Measurements from ENCODE around the gene RGS3. TPM values are rescaled to one million over a fixed set of nuclear protein-coding genes. Genes with fewer than 3 reads are reported as not detected.
"Not testable (repeated sequence)": the region's sequence is repeated elsewhere in the genome, so short reads cannot be mapped to it uniquely, and the experiment has no call there.

The RGS3 gene
- total RNA-seq, 1 donor from 2014 or later, result 158 TPM

GRCh38 chr9:113483676-113484257, 20.2 kb downstream of the RGS3 start:
- TF ChIP-seq CTCF (IDR thresholded peaks at IDR 0.05; ENCODE audit: insufficient read depth, low read length, poor library complexity, severe bottlenecking), result no peak
- no peak for DNase-seq (ENCODE audit: low read depth)
- Histone ChIP-seq H3K4me3 (ENCODE audit: low read depth, low read length) (no peak overlapping the region), H3K36me3 (ENCODE audit: control insufficient read depth, insufficient read depth, low read length) (no peaks in the 10 kb centered on the region), H3K27me3 (ENCODE audit: control insufficient read depth, insufficient read depth, low read length) (no peaks in the 10 kb centered on the region)

- no peaks in the 10 kb centered on the region for H3K27me3 ChIP-seq (ENCODE audit: control insufficient read depth, insufficient read depth, low read length)
- no peaks in the 10 kb centered on the region for H3K36me3 ChIP-seq (ENCODE audit: control insufficient read depth, insufficient read depth, low read length)
- TF ChIP-seq CTCF (IDR thresholded peaks at IDR 0.05; ENCODE audit: insufficient read depth, low read length, poor library complexity, severe bottlenecking), result no peak
- no peak overlapping the region for H3K4me3 ChIP-seq (ENCODE audit: low read depth, low read length)
- no peak for DNase-seq (ENCODE audit: low read depth)
Observed at GRCh38 chr9:113484258-113484730, 20.8 kb downstream of the RGS3 start.

- Histone ChIP-seq H3K27me3 (ENCODE audit: control insufficient read depth, insufficient read depth, low read length) (no peaks in the 10 kb centered on the region), H3K36me3 (ENCODE audit: control insufficient read depth, insufficient read depth, low read length) (no peaks in the 10 kb centered on the region), H3K4me3 (ENCODE audit: low read depth, low read length) (no peak overlapping the region)
- TF ChIP-seq CTCF (IDR thresholded peaks at IDR 0.05; ENCODE audit: insufficient read depth, low read length, poor library complexity, severe bottlenecking), result no peak
- no peak for DNase-seq (ENCODE audit: low read depth)
Observed at GRCh38 chr9:113485761-113486115, 22.2 kb downstream of the RGS3 start.

- H3K4me3 ChIP-seq (ENCODE audit: low read depth, low read length), result no peak overlapping the region
- no peak for DNase-seq (ENCODE audit: low read depth)
- no peaks in the 10 kb centered on the region for H3K36me3 ChIP-seq (ENCODE audit: control insufficient read depth, insufficient read depth, low read length)
- no peak for TF ChIP-seq CTCF (IDR thresholded peaks at IDR 0.05; ENCODE audit: insufficient read depth, low read length, poor library complexity, severe bottlenecking)
- no peaks in the 10 kb centered on the region for H3K27me3 ChIP-seq (ENCODE audit: control insufficient read depth, insufficient read depth, low read length)
Observed at GRCh38 chr9:113486327-113486726, 22.8 kb downstream of the RGS3 start.

GRCh38 chr9:113488071-113488470, 24.5 kb downstream of the RGS3 start:
- DNase-seq (ENCODE audit: low read depth), result no peak
- no peak overlapping the region for H3K4me3 ChIP-seq (ENCODE audit: low read depth, low read length)
- no peaks in the 10 kb centered on the region for H3K36me3 ChIP-seq (ENCODE audit: control insufficient read depth, insufficient read depth, low read length)
- TF ChIP-seq CTCF (IDR thresholded peaks at IDR 0.05; ENCODE audit: insufficient read depth, low read length, poor library complexity, severe bottlenecking), result no peak
- H3K27me3 ChIP-seq (ENCODE audit: control insufficient read depth, insufficient read depth, low read length), result no peaks in the 10 kb centered on the region

GRCh38 chr9:113488490-113488889, 25.0 kb downstream of the RGS3 start:
- Histone ChIP-seq H3K27me3 (ENCODE audit: control insufficient read depth, insufficient read depth, low read length) (no peaks in the 10 kb centered on the region), H3K4me3 (ENCODE audit: low read depth, low read length) (no peak overlapping the region), H3K36me3 (ENCODE audit: control insufficient read depth, insufficient read depth, low read length) (no peaks in the 10 kb centered on the region)
- TF ChIP-seq CTCF (IDR thresholded peaks at IDR 0.05; ENCODE audit: insufficient read depth, low read length, poor library complexity, severe bottlenecking), result no peak
- DNase-seq (ENCODE audit: low read depth), result no peak

- H3K36me3 ChIP-seq (ENCODE audit: control insufficient read depth, insufficient read depth, low read length); H3K4me3 ChIP-seq (ENCODE audit: low read depth, low read length): not testable (repeated sequence)
Observed at GRCh38 chr9:113491147-113491546, 27.6 kb downstream of the RGS3 start.

More at GRCh38 chr9:113491147-113491546, 27.6 kb downstream of the RGS3 start:
- not testable (repeated sequence) for H3K27me3 ChIP-seq (ENCODE audit: control insufficient read depth, insufficient read depth, low read length); DNase-seq (ENCODE audit: low read depth)

Data from kidney epithelial cell (primary cell).